GM12892 (cell line): ENCODE measurements around the gene NIFK.
A peak's percentile ranks its signal among the peaks of the same experiment; 100 is the strongest.
"Not testable (repeated sequence)": the region's sequence is repeated elsewhere in the genome, so short reads cannot be mapped to it uniquely, and the experiment has no call there.

Experiments used
- DNase-seq: peaks from one replicate; pipeline ENCODE4 v3.0.0; 2011; ENCODE audit not compliant: insufficient read length
- FAIRE-seq: peaks from 2 replicates; lab custom pipeline; 2011; peaks lifted over from hg19 to GRCh38; lab: Jason Lieb, UNC
- POLR2A ChIP-seq: IDR thresholded peaks from 2 replicates; pipeline ENCODE4 v1.6.1; 2011; ENCODE audit warnings: low read depth, low read length, control low read depth
- POLR2AphosphoS5 ChIP-seq: IDR thresholded peaks from 2 replicates; pipeline ENCODE4 v1.6.1; 2011; ENCODE audit warnings: low read depth, low read length, control low read depth
- TAF1 ChIP-seq: IDR thresholded peaks from 2 replicates; pipeline ENCODE4 v1.6.1; 2011; ENCODE audit warnings: low read depth, mild to moderate bottlenecking, control low read depth, low read length, borderline replicate concordance

The NIFK gene

GRCh38 chr2:121699421-121700333 lies 37.0 kb downstream of the NIFK start:
- DNase-seq: peak; percentile 59
- TF ChIP-seq POLR2AphosphoS5 (0 out of 2 replicates have a peak, but pooled peaks have one; percentile 24), POLR2A (peak; percentile 46; the same call in 1 of the 2 replicates), TAF1 (no peak)
- peak; percentile 63 for FAIRE-seq

GRCh38 chr2:121698318-121698930 lies 38.3 kb downstream of the NIFK start:
- FAIRE-seq (no peak), DNase-seq (no peak)
- TF ChIP-seq TAF1 (no peak), POLR2A (no peak), POLR2AphosphoS5 (no peak)

- no peak for FAIRE-seq
- TF ChIP-seq POLR2A: no peak
- no peak for TF ChIP-seq TAF1
- TF ChIP-seq POLR2AphosphoS5: no peak
- no peak for DNase-seq
Observed at GRCh38 chr2:121697108-121697631, 39.5 kb downstream of the NIFK start.

GRCh38 chr2:121696410-121696930 lies 40.2 kb downstream of the NIFK start:
- FAIRE-seq: no peak
- no peak for DNase-seq
- no peak for TF ChIP-seq POLR2AphosphoS5
- no peak for TF ChIP-seq TAF1
- no peak for TF ChIP-seq POLR2A

- FAIRE-seq: no peak
- DNase-seq: no peak
- TF ChIP-seq TAF1 (no peak), POLR2AphosphoS5 (no peak)
Observed at GRCh38 chr2:121695171-121695451, 41.6 kb downstream of the NIFK start.

GRCh38 chr2:121694398-121695170 lies 42.1 kb downstream of the NIFK start:
- FAIRE-seq: no peak
- no peak for DNase-seq
- TF ChIP-seq POLR2A (no peak), TAF1 (no peak)

GRCh38 chr2:121690572-121690971 lies 46.1 kb downstream of the NIFK start:
- not testable (repeated sequence) for FAIRE-seq

GRCh38 chr2:121690095-121690494 lies 46.6 kb downstream of the NIFK start:
- DNase-seq (no peak), FAIRE-seq (no peak)
- TF ChIP-seq POLR2AphosphoS5: no peak
- TF ChIP-seq POLR2A: no peak
- TF ChIP-seq TAF1: no peak

More at GRCh38 chr2:121690572-121690971, 46.1 kb downstream of the NIFK start:
- DNase-seq: not testable (repeated sequence)

- no peak for FAIRE-seq
- DNase-seq: no peak
- TF ChIP-seq POLR2AphosphoS5: no peak
- TF ChIP-seq TAF1: no peak
- no peak for TF ChIP-seq POLR2A
Observed at GRCh38 chr2:121689356-121689755, 47.3 kb downstream of the NIFK start.

GRCh38 chr2:121688820-121689219 lies 47.9 kb downstream of the NIFK start:
- TF ChIP-seq POLR2A (no peak), POLR2AphosphoS5 (no peak), TAF1 (no peak)
- no peak for FAIRE-seq
- DNase-seq: no peak

- TF ChIP-seq POLR2AphosphoS5 (no peak), TAF1 (no peak), POLR2A (no peak)
- DNase-seq: no peak
- no peak for FAIRE-seq
Observed at GRCh38 chr2:121686902-121687301, 49.8 kb downstream of the NIFK start.
